Measurements from ENCODE around the gene FAXDC2. TPM values are rescaled to one million over a fixed set of nuclear protein-coding genes. Genes with fewer than 3 reads are reported as not detected.
A peak's percentile ranks its signal among the peaks of the same experiment; 100 is the strongest.

The FAXDC2 gene
- total RNA-seq, 1 donor from 2014 or later = 0.52 TPM

DNA sequence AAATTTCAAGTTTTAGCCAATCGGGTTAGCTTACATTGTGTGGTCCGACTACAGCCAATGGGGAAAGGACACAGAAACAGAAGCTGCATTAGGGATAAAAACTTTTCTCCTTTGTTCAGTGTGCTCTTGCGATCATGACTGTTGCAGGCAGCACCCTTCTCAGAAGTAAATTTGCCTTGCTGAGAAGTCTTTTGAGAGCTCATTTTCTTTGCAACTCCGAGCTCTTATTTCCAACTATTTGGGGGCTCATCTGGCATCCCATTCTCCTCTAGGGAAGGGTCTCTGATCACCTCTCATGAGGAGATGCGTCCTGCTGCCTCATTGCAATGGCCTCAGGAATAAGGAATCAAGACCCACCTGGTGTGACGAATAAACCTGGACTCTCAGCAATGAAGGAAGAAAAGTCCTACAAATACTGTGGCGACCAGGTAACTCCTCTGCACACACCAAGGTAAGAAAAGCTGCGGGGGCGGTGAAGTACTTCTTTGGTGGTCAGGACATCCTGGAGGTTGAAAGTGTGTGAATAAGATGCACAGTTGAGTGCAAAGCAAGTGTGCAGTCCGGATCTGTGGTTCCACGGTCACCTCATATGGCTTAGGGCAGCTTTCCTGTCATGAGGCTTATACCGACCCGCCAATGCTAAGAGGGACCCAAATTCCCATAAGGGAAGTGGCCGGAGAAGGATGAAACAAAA is 28.4 kb upstream of the FAXDC2 start:
- no peak overlapping the region for H3K4me3 ChIP-seq (ENCODE audit: low read depth, low read length)
- DNase-seq (ENCODE audit: low read depth) = no peak
- TF ChIP-seq, protein P1, sequence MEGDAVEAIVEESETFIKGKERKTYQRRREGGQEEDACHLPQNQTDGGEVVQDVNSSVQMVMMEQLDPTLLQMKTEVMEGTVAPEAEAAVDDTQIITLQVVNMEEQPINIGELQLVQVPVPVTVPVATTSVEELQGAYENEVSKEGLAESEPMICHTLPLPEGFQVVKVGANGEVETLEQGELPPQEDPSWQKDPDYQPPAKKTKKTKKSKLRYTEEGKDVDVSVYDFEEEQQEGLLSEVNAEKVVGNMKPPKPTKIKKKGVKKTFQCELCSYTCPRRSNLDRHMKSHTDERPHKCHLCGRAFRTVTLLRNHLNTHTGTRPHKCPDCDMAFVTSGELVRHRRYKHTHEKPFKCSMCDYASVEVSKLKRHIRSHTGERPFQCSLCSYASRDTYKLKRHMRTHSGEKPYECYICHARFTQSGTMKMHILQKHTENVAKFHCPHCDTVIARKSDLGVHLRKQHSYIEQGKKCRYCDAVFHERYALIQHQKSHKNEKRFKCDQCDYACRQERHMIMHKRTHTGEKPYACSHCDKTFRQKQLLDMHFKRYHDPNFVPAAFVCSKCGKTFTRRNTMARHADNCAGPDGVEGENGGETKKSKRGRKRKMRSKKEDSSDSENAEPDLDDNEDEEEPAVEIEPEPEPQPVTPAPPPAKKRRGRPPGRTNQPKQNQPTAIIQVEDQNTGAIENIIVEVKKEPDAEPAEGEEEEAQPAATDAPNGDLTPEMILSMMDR (conservative IDR thresholded peaks at IDR 0.05; ENCODE audit: low read depth, low read length) = no peak

DNA sequence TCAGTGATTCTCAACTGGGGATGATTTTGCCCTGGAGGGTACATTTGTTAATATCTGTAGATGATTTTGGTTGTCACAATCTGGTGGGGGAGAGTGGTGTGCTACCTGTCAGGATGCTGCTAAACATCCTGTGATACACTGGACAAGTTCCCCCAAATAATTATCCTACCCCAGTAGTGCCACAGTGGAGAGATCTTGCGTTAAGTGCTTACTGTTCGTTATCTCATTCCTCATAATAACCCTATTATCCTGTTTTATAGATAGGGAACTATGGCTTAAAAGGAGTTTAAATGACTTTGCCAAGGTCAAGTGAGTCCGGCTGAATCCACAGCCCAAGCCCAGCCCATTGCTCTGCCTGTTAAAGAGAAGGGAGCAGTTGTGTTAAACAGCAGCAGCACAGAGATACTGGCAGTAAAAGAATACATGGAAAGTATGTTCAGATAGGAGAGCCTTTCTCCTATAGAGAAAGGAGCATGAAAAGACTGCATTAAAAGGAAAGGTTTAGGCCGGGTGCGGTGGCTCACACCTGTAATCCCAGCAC is 23.5 kb upstream of the FAXDC2 start:
- DNase-seq (ENCODE audit: low read depth) = no peak
- TF ChIP-seq, protein P1 (conservative IDR thresholded peaks at IDR 0.05; ENCODE audit: low read depth, low read length) = no peak
- no peak overlapping the region for H3K4me3 ChIP-seq (ENCODE audit: low read depth, low read length)

DNA sequence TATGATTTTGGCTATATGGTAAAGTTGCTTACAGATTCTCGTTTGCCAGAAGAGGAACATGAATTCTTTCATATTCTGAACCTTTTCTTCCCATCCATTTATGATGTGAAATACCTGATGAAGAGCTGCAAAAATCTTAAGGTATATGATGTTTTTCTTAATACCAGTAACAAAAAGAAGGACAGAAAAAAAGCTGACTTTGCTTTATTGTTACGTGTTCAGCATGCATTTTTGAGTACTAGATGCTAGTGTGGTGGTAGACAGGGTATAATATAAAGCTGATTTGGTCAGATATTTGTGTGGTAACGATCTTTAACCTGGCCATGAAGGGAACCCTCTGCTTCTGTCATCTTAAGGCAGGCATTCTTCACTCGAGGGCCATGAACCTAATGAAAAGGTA is 21.3 kb upstream of the FAXDC2 start:
- TF ChIP-seq, protein P1 (conservative IDR thresholded peaks at IDR 0.05; ENCODE audit: low read depth, low read length) = no peak
- H3K4me3 ChIP-seq (ENCODE audit: low read depth, low read length) = no peak overlapping the region
- DNase-seq (ENCODE audit: low read depth) = no peak

DNA sequence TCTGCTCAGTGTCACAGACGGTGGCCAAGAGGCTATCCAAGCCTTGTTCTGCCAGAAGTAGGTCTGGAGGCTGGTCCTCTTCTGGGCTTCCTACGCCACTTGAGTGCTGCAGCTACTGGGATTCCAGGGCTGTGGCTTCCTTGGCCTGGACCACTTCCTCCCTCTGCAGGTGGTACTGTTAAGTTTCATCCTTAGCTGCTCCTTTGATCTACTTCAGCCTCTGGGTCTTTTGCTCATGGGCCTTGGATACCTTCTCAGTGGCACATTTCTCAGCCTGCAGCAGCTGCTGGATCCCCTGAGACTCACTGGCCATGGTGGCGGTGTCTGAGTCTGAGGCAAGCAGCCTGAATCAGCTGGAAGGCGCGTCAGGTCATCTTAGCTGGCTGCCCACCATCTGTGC is 18.3 kb upstream of the FAXDC2 start:
- TF ChIP-seq, protein P1 (conservative IDR thresholded peaks at IDR 0.05; ENCODE audit: low read depth, low read length) = peak; percentile 30
- no peak for DNase-seq (ENCODE audit: low read depth)
- no peak overlapping the region for H3K4me3 ChIP-seq (ENCODE audit: low read depth, low read length)

DNA sequence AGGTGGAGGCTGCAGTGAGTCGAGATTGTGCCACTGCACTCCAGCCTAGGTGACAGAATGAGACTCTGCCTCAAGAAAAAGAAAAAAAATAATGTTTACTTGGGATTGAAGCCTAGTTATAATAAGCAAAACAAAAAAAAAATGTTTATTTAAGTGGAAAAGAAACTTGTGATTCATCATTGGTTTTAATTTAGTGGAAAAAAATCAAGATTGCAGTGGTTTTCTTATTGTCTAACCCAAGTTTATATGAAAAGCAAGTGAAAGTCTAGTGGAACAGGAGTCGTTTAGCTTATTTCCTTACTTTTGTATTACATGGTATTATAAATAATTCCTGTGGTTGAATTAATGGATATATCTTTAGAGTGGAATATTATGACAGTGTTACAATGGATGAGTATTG is 16.4 kb upstream of the FAXDC2 start:
- no peak for DNase-seq (ENCODE audit: low read depth)
- TF ChIP-seq, protein P1 (conservative IDR thresholded peaks at IDR 0.05; ENCODE audit: low read depth, low read length) = no peak
- no peak overlapping the region for H3K4me3 ChIP-seq (ENCODE audit: low read depth, low read length)

DNA sequence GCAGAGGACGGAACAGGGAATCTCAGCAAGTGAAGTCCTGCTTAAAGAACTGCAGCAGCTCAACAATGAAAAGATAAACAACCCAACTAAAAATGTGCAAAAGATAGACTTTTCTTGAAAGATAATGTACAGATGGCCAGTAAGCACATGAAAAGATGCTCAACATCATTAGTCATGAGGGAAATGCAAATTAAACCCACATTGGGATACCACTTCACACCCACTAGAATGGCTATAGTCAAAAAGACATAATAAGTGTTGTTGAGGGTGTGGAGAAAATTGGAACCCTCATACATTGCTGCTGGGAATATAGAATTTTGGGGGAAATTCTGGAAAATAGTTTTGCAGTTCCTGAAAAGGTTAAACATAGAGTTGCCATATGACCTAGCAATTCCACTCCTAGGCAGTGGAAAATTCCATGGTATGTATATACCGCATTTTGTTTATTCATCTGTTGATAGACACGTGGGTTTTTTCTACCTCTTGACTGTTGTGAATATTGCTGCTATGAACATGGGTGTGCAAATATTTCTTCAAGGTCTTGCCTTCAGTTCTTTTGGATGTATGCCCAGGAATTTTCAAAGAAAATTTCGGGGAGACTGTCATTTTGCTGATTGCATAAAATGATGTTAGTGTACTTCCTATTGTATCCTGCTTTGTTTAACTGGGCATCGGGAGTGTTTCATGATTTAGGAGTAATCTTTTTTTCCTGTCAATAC is 15.2 kb upstream of the FAXDC2 start:
- H3K4me3 ChIP-seq (ENCODE audit: low read depth, low read length) = no peak overlapping the region
- DNase-seq (ENCODE audit: low read depth) = no peak
- TF ChIP-seq, protein P1 (conservative IDR thresholded peaks at IDR 0.05; ENCODE audit: low read depth, low read length) = no peak
